Heart left ventricle (tissue), 16 donors: ENCODE measurements around the gene PKNOX2. TPM values are rescaled to one million over a fixed set of nuclear protein-coding genes. Genes with fewer than 3 reads are reported as not detected.

Source experiments
- ATAC-seq, 4 donors: fragments of 200-7000 bp; cut with Tn5 transposase; one replicate each; pipeline ENCODE4 v1.9.1; 2020 to 2022; ENCODE audit warnings: moderate library complexity in 4 of 4, mild to moderate bottlenecking in 3 of 4, moderate number of reproducible peaks in 1 of 4
- DNase-seq, 5 donors: peaks; one replicate each; pipeline ENCODE4 v3.0.0-alpha.2; 2020
- H3K27ac ChIP-seq, 12 donors: fragments of 200-600 bp; sonication (generic) in 4 of 12; one replicate each; pipeline versions ENCODE4 v1.5.0 to v1.8.0; 2016 to 2022; ENCODE audit warnings: mild to moderate bottlenecking in 2 of 12
- H3K27me3 ChIP-seq, 9 donors: fragments of 200-600 bp; sonication (generic) in 2 of 9; one replicate each; pipeline versions ENCODE4 v1.5.1 to v1.8.0; 2016 to 2022; ENCODE audit warnings: mild to moderate bottlenecking in 3 of 9
- H3K36me3 ChIP-seq, 9 donors: fragments of 200-600 bp; sonication (generic) in 2 of 9; one replicate each; pipeline versions ENCODE4 v1.5.0 to v1.8.0; 2018 to 2022; ENCODE audit warnings: mild to moderate bottlenecking in 2 of 9
- H3K4me1 ChIP-seq, 12 donors: fragments of 200-600 bp; sonication (generic) in 4 of 12; one replicate each; pipeline versions ENCODE4 v1.5.0 to v1.8.0; 2016 to 2022; ENCODE audit warnings: mild to moderate bottlenecking in 3 of 12
- H3K4me3 ChIP-seq, 12 donors: fragments of 200-600 bp; sonication (generic) in 4 of 12; one replicate each; pipeline versions ENCODE4 v1.5.0 to v1.8.0; 2017 to 2022; ENCODE audit warnings: mild to moderate bottlenecking in 9 of 12, moderate library complexity in 4 of 12
- H3K9me3 ChIP-seq, 12 donors: fragments of 200-600 bp; sonication (generic) in 4 of 12; one replicate each; pipeline versions ENCODE4 v1.5.0 to v1.8.0; 2016 to 2022; ENCODE audit warnings: mild to moderate bottlenecking in 1 of 12
- POLR2A ChIP-seq, 2 donors: fragments of 450-650 bp; IDR thresholded peaks; one replicate each; pipeline ENCODE4 v1.6.1; 2017; ENCODE audit warnings: antibody characterized with exemption in 2 of 2, mild to moderate bottlenecking in 2 of 2, moderate library complexity in 2 of 2
- WGBS, 4 donors: extraction: QIAGEN DNeasy Blood & Tissue Kit in 2 of 4; methylation state at CpG; one replicate each; pipeline versions ENCODE4 v1.1.5 to v1.1.7; 2013 to 2018; 5-methylcytosine and 5-hydroxymethylcytosine counted together
- intact Hi-C, 10 donors: fragments of 100-400 bp; cut with DNase I; formaldehyde crosslinking; loops; one replicate each; pipeline versions ENCODE4 v1.11.1 to v1.14.2; 2022
- polyA plus RNA-seq, 2 donors: library from polyadenylated mRNA; stranded (reverse); fragments of 200-250 nt; gene quantifications; one replicate each; pipeline ENCODE4 v1.2.3, GENCODE V29; 2013
- total RNA-seq, 9 donors: library from RNA; depleted of rRNA in 2 of 9; stranded (reverse); fragments of >200 nt in 2 of 9; fragmentation: NEBNext Ultra II Directional in 3 of 9; extraction: Animal tissue kit (Norgen Biotek cat#: 25700) in 3 of 9; gene quantifications; one replicate each; pipeline versions ENCODE4 v1.1.0 to v1.2.4, GENCODE V29; 2016 to 2023
- TF ChIP-seq, protein P1 (sequence below), 12 donors: fragments of 200-600 bp; sonication (generic) in 4 of 12; IDR thresholded peaks; one replicate each; pipeline versions ENCODE4 v1.5.0 to v1.8.0; 2018 to 2022; ENCODE audit warnings: antibody characterized with exemption in 12 of 12, mild to moderate bottlenecking in 5 of 12
- donor health status: ischemic (EF 13 %, LVEDD 7.1; RV severe dilation, severe dysfunction).
- donor health status: healthy with polysubstance abuse.
- donor health status: DM: no; HTN: yes; CAD: no.
- donor health status: DM: no; HTN: no; CAD: no.
- donor health status: ischemic (EF 25% LVEDD 6.9; RV normal size, moderate dysfunction).
- donor health status: ischemic (EF 25% LVEDD 5.7; RV mildly dilated, moderate dysfunction).
- donor health status: healthy.
- donor health status: DM: yes; HTN: yes; CAD: no.
- donor health status: ischemic (EF 35%, LVEDD 5.7; RV mildly dilated, moderate dysfunction).
- donor health status: nonischemic (EF 11% LVEDD 7.7; RV severe dilation, severe dysfunction).
- donor health status: DM: yes; HTN: yes; CAD: no.
- donor health status: PGD.
- donor health status: ischemic (EF 29% LVEDD 5.4; RV normal size, mild dysfunction).
- donor health status: nonischemic (EF 23%, LVEDD 6.1; RV moderate dilation, normal function).

PKNOX2 gene
- total and polyA plus RNA-seq, 11 donors, result 3.1 to 9.4 (median 4.5) TPM

DNA sequence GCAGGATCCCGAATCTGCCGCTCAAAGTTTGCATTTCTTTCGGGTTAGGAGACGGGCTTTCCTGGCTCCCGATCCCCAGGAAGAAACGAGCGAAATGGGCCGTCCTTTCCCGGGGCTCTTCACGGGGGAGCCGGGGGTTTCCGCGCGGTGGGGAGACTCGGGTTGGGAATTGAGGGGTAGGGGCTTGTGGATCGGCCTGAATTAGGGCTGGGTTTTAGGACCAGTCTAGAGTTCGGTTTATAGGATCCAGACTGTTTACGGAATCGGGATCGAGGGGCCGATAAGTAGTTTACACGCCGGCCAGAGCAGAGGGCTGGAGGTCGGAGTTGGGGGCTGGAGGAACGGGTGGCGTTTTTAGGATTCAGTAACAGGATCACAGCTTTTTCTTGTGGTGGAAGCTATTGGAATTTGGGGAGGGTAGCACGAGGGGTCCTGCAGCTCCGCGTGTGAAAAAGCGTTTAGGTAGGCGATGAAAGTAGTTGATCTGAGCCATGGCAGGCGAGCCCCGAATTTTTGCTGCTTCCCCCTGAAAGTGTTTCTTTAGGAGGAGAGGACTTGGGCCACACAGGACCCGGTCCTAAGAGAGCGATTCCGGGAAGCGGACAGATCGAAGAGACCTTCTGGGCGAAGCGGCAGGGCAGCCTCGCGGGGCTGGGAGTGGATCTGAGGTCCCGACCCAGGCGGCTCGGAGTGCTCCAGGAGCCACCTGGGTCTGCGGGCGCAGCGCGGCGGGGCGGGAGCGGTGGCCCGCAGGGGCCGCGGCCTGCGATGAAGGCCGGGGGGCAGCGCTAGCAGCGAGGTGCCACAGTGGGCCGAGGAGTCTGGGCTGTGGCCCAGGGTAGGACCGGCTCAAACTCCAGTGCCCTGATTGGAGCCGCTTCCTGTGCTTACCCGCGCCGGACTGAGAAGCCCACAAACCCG is 1.6 kb downstream of the PKNOX2 start:
- Histone ChIP-seq H3K27me3 (peaks cover 0 to 48% (median 2%) of the 10 kb centered on the region in 9 donors), H3K4me1 (peaks cover 0 to 55% (median 27%) of the 10 kb centered on the region in 12 donors), H3K36me3 (no peaks in the 10 kb centered on the region), H3K27ac (peak overlapping the region; percentile 12 to 86 (median 80)), H3K4me3 (peak overlapping the region; percentile 54 to 86 (median 68)), H3K9me3 (no peaks in the 10 kb centered on the region)
- WGBS, 4 donors, result 3 to 7% (median 3%) methylated on average over 43 to 66 of the region's 66 CpGs
- ATAC-seq (peak in 3 of 4 donors; percentile 3 to 9 (median 6)), DNase-seq (peak in 2 of 5 donors; percentile 24 to 53)
- TF ChIP-seq, protein P1, sequence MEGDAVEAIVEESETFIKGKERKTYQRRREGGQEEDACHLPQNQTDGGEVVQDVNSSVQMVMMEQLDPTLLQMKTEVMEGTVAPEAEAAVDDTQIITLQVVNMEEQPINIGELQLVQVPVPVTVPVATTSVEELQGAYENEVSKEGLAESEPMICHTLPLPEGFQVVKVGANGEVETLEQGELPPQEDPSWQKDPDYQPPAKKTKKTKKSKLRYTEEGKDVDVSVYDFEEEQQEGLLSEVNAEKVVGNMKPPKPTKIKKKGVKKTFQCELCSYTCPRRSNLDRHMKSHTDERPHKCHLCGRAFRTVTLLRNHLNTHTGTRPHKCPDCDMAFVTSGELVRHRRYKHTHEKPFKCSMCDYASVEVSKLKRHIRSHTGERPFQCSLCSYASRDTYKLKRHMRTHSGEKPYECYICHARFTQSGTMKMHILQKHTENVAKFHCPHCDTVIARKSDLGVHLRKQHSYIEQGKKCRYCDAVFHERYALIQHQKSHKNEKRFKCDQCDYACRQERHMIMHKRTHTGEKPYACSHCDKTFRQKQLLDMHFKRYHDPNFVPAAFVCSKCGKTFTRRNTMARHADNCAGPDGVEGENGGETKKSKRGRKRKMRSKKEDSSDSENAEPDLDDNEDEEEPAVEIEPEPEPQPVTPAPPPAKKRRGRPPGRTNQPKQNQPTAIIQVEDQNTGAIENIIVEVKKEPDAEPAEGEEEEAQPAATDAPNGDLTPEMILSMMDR (IDR thresholded peaks at IDR 0.05), result no peak
- no peak for TF ChIP-seq POLR2A (IDR thresholded peaks at IDR 0.05)
- intact Hi-C loops, result loop anchor here (1.0 to 10.0 kb wide), 12 partner anchors 46 to 239 kb away; no protein-coding TSS in a partner anchor

DNA sequence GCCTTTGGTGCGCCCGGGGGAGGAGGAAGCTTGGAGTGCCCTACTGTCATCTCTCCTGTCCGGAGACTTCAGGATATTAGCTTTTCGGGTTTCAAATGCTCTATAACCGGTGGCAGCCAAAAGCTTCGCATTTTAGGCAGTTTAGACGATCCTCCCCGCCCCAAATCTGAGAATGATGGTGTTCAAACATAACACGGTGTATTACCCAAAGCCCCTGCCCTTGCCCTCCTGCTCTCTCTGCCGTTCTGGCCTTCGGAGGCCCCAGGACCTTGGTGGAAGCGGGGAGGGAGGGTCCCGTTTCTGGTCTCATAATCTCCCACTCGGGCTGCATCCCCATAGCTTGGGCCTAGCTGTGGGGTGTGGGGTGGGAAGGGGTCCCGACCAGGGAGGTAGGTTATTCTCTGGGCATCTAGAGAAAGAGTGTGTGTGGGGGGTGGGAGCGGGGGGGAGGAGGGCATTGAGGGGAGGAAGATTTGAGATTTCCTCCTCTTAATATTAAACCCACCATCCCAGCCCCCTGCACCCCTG is 2.3 kb downstream of the PKNOX2 start:
- no peak for DNase-seq
- 31 to 46% (median 38%) methylated on average over 11 to 16 of the region's 16 CpGs for WGBS, 4 donors
- ATAC-seq, result no peak
- Histone ChIP-seq H3K27me3 (peaks cover 0 to 48% (median 2%) of the 10 kb centered on the region in 9 donors), H3K4me1 (peaks cover 0 to 58% (median 28%) of the 10 kb centered on the region in 12 donors), H3K9me3 (no peaks in the 10 kb centered on the region), H3K4me3 (peak overlapping the region; percentile 54 to 86 (median 68)), H3K27ac (peak overlapping the region; percentile 12 to 86 (median 80)), H3K36me3 (no peaks in the 10 kb centered on the region)
- TF ChIP-seq, protein P1 (IDR thresholded peaks at IDR 0.05), result no peak
- TF ChIP-seq POLR2A (IDR thresholded peaks at IDR 0.05), result no peak
- intact Hi-C loops, result loop anchor here in 9 of 10 donors (2.0 to 10.0 kb wide), 8 partner anchors 45 to 238 kb away; no protein-coding TSS in a partner anchor

DNA sequence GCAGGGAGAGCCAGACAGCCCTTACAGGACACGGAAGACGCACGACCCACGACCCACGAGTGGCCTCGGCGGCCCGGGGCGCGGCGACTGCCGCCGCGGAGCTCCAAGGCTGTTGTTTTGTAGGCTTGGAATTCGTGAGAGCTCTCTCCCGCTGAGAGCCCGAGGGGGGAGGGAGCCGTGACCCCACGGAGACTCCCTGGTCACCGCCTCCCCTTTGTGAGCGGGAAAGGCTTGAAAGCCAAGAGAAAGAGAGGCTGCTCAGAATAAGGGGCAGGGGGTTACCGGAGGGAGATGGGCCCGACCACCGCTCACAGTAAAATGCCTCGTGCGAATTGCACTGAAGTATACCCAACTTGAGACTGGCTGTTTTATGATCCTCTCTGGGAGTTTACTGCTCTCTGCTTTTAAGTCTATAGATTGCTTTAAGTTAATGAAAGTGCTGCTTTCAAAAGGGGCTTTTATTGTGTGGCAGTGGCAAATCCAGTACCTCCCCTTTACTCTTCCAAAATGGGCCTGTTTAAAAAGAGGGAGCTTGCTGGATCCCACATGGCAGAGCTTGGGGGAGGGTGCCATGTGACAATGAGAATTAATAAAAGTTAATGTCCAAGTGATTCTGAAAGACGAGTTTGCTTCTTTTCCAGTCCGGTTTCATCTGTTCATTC is 2.9 kb downstream of the PKNOX2 start:
- no peak for ATAC-seq
- no peak for TF ChIP-seq POLR2A (IDR thresholded peaks at IDR 0.05)
- Histone ChIP-seq H3K4me3 (peak overlapping the region in 11 of 12 donors; percentile 55 to 86 (median 69)), H3K4me1 (peaks cover 0 to 58% (median 28%) of the 10 kb centered on the region in 12 donors), H3K27me3 (peaks cover 0 to 48% (median 2%) of the 10 kb centered on the region in 9 donors), H3K27ac (peak overlapping the region; percentile 12 to 86 (median 80)), H3K9me3 (no peaks in the 10 kb centered on the region), H3K36me3 (no peaks in the 10 kb centered on the region)
- intact Hi-C loops, result loop anchor here in 9 of 10 donors (2.0 to 10.0 kb wide), 8 partner anchors 45 to 237 kb away; no protein-coding TSS in a partner anchor
- peak in 4 of 5 donors; percentile 28 to 73 (median 51) for DNase-seq
- WGBS, 4 donors, result 54 to 71% (median 59%) methylated on average over 28 of the region's 28 CpGs
